ENCODE measurements around the gene C4orf54.

Gene C4orf54

GRCh38 chr4:99669084-99669483, 11.5 kb upstream of the C4orf54 start:
- H3K4me1 ChIP-seq (ENCODE audit: low read length) = no peaks in the 10 kb centered on the region
- no peak for TF ChIP-seq CTCF (IDR thresholded peaks at IDR 0.05; ENCODE audit: low read depth, low read length)
- no peak for TF ChIP-seq EZH2phosphoT487 (IDR thresholded peaks at IDR 0.05; ENCODE audit: low read depth)
- no peak overlapping the region for H3K4me3 ChIP-seq (ENCODE audit: low read length)
- H3K4me2 ChIP-seq (ENCODE audit: low read length) = no peak overlapping the region
- H3K27me3 ChIP-seq (ENCODE audit: low read depth, low read length) = no peaks in the 10 kb centered on the region
- H3K27ac ChIP-seq (ENCODE audit: low read length) = no peak overlapping the region
- no peak overlapping the region for H3K9ac ChIP-seq (ENCODE audit: low read length)
- no peaks in the 10 kb centered on the region for H3K79me2 ChIP-seq (ENCODE audit: low read length)
- no peaks in the 10 kb centered on the region for H4K20me1 ChIP-seq (ENCODE audit: insufficient read depth, low read length)
- no peaks in the 10 kb centered on the region for H3K36me3 ChIP-seq (replicated peaks; ENCODE audit: low read depth, low read length)
- no peak overlapping the region for H2AFZ ChIP-seq (ENCODE audit: low read depth, low read length)
- H3K9me3 ChIP-seq (ENCODE audit: insufficient read depth, low read length) = no peaks in the 10 kb centered on the region

- no peak overlapping the region for H3K4me2 ChIP-seq (ENCODE audit: low read length)
- H3K4me3 ChIP-seq (ENCODE audit: low read length) = no peak overlapping the region
- no peaks in the 10 kb centered on the region for H3K36me3 ChIP-seq (replicated peaks; ENCODE audit: low read depth, low read length)
- no peak overlapping the region for H3K9ac ChIP-seq (ENCODE audit: low read length)
- H4K20me1 ChIP-seq (ENCODE audit: insufficient read depth, low read length) = no peaks in the 10 kb centered on the region
- H2AFZ ChIP-seq (ENCODE audit: low read depth, low read length) = no peak overlapping the region
- TF ChIP-seq EZH2phosphoT487 (IDR thresholded peaks at IDR 0.05; ENCODE audit: low read depth) (no peak), CTCF (IDR thresholded peaks at IDR 0.05; ENCODE audit: low read depth, low read length) (no peak)
- no peaks in the 10 kb centered on the region for H3K79me2 ChIP-seq (ENCODE audit: low read length)
- no peaks in the 10 kb centered on the region for H3K4me1 ChIP-seq (ENCODE audit: low read length)
- no peaks in the 10 kb centered on the region for H3K27me3 ChIP-seq (ENCODE audit: low read depth, low read length)
- no peak overlapping the region for H3K27ac ChIP-seq (ENCODE audit: low read length)
- H3K9me3 ChIP-seq (ENCODE audit: insufficient read depth, low read length) = no peaks in the 10 kb centered on the region
Observed at GRCh38 chr4:99668472-99668871, 10.8 kb upstream of the C4orf54 start.

- Histone ChIP-seq H2AFZ (ENCODE audit: low read depth, low read length) (no peak overlapping the region), H3K4me1 (ENCODE audit: low read length) (no peaks in the 10 kb centered on the region), H3K36me3 (replicated peaks; ENCODE audit: low read depth, low read length) (no peaks in the 10 kb centered on the region), H3K4me3 (ENCODE audit: low read length) (no peak overlapping the region), H3K4me2 (ENCODE audit: low read length) (no peak overlapping the region), H3K79me2 (ENCODE audit: low read length) (no peaks in the 10 kb centered on the region), H3K27me3 (ENCODE audit: low read depth, low read length) (no peaks in the 10 kb centered on the region), H4K20me1 (ENCODE audit: insufficient read depth, low read length) (no peaks in the 10 kb centered on the region), H3K9me3 (ENCODE audit: insufficient read depth, low read length) (no peaks in the 10 kb centered on the region), H3K9ac (ENCODE audit: low read length) (no peak overlapping the region), H3K27ac (ENCODE audit: low read length) (no peak overlapping the region)
- TF ChIP-seq CTCF (IDR thresholded peaks at IDR 0.05; ENCODE audit: low read depth, low read length) (no peak), EZH2phosphoT487 (IDR thresholded peaks at IDR 0.05; ENCODE audit: low read depth) (no peak)
Observed at GRCh38 chr4:99665983-99666382, 8.4 kb upstream of the C4orf54 start.

GRCh38 chr4:99664716-99665115, 7.1 kb upstream of the C4orf54 start:
- no peaks in the 10 kb centered on the region for H3K9me3 ChIP-seq (ENCODE audit: insufficient read depth, low read length)
- no peak overlapping the region for H3K9ac ChIP-seq (ENCODE audit: low read length)
- no peak for TF ChIP-seq CTCF (IDR thresholded peaks at IDR 0.05; ENCODE audit: low read depth, low read length)
- TF ChIP-seq EZH2phosphoT487 (IDR thresholded peaks at IDR 0.05; ENCODE audit: low read depth) = no peak
- no peak overlapping the region for H3K27ac ChIP-seq (ENCODE audit: low read length)
- H3K4me3 ChIP-seq (ENCODE audit: low read length) = no peak overlapping the region
- no peak overlapping the region for H2AFZ ChIP-seq (ENCODE audit: low read depth, low read length)
- no peak overlapping the region for H3K4me2 ChIP-seq (ENCODE audit: low read length)
- no peaks in the 10 kb centered on the region for H3K79me2 ChIP-seq (ENCODE audit: low read length)
- no peaks in the 10 kb centered on the region for H3K4me1 ChIP-seq (ENCODE audit: low read length)
- no peaks in the 10 kb centered on the region for H3K27me3 ChIP-seq (ENCODE audit: low read depth, low read length)
- no peaks in the 10 kb centered on the region for H4K20me1 ChIP-seq (ENCODE audit: insufficient read depth, low read length)
- no peaks in the 10 kb centered on the region for H3K36me3 ChIP-seq (replicated peaks; ENCODE audit: low read depth, low read length)
